SK-N-SH (cell line): Measurements from ENCODE around the gene SMYD3.

Source experiments
- CTCF ChIP-seq: fragments of 200-600 bp; sonication (generic); IDR thresholded peaks from 2 replicates; pipeline ENCODE4 v1.6.1; 2017; ENCODE audit warnings: antibody characterized with exemption, mild to moderate bottlenecking, moderate library complexity
- EP300 ChIP-seq, 2 experiments: IDR thresholded peaks; 2 replicates each; pipeline versions ENCODE4 v1.4.0 to v1.6.1; 2012; ENCODE audit warnings: borderline replicate concordance in 1 of 2, low read depth in 1 of 2, low read length in 1 of 2
- EZH2phosphoT487 ChIP-seq: fragments of 200-600 bp; sonication (generic); IDR thresholded peaks from 2 replicates; pipeline ENCODE4 v1.6.1; 2017; ENCODE audit warnings: low read depth, mixed run types, mild to moderate bottlenecking, antibody characterized with exemption, moderate library complexity, borderline replicate concordance
- FOXM1 ChIP-seq: IDR thresholded peaks from 2 replicates; pipeline ENCODE4 v1.4.0; 2012; ENCODE audit warnings: low read depth, mild to moderate bottlenecking
- POLR2AphosphoS5 ChIP-seq: IDR thresholded peaks from 2 replicates; pipeline ENCODE4 v1.6.1; 2012; ENCODE audit warnings: low read depth, low read length
- RCOR1 ChIP-seq: fragments of 150-350 bp; IDR thresholded peaks from 2 replicates; pipeline ENCODE4 v1.6.1; 2017; ENCODE audit warnings: antibody characterized with exemption, low read length
- RFX5 ChIP-seq: IDR thresholded peaks from 2 replicates; pipeline ENCODE4 v1.6.1; 2012; ENCODE audit warnings: mild to moderate bottlenecking, improper control_type of control experiment, low read length
- TEAD4 ChIP-seq: IDR thresholded peaks from 2 replicates; pipeline ENCODE4 v1.4.0; 2012; ENCODE audit warnings: mild to moderate bottlenecking, borderline replicate concordance; ENCODE audit not compliant: insufficient read depth

GRCh38 chr1:245800901-245801605, 706.0 kb downstream of the SMYD3 start:
- TF ChIP-seq CTCF (no peak), FOXM1 (no peak), RCOR1 (no peak), EP300 (IDR thresholded peaks at IDR 0.05; ENCODE audit: borderline replicate concordance in 1 of 2, low read depth in 1 of 2, low read length in 1 of 2) (no peak), EZH2phosphoT487 (no peak), RFX5 (no peak), POLR2AphosphoS5 (no peak), TEAD4 (no peak)
